ENCODE measurements around the gene IL22RA1.

- TF ChIP-seq ZNF317 (CRISPR knock-in tag; IDR thresholded peaks at IDR 0.05; ENCODE audit: borderline replicate concordance, low read depth) (no peak), ELF4 (CRISPR knock-in tag; IDR thresholded peaks at IDR 0.05; ENCODE audit: low read depth) (no peak), NFYB (CRISPR knock-in tag; conservative IDR thresholded peaks at IDR 0.05; ENCODE audit: low read depth) (no peak), CREB1 (CRISPR knock-in tag; IDR thresholded peaks at IDR 0.05) (no peak), ATF2 (CRISPR knock-in tag; IDR thresholded peaks at IDR 0.05; ENCODE audit: borderline replicate concordance, low read depth) (no peak)
Measured at GRCh38 chr1:24186711-24186992, 43.7 kb upstream of the IL22RA1 start.
